Smooth muscle cell (in vitro differentiated cells): Measurements from ENCODE around the gene CLSTN3. TPM values are rescaled to one million over a fixed set of nuclear protein-coding genes. Genes with fewer than 3 reads are reported as not detected.

Source experiments
- DNase-seq: peaks from one replicate; lab custom pipeline; 2025; ENCODE audit not compliant: unreplicated experiment; lab: John Stamatoyannopoulos, UW
- H2AFZ ChIP-seq: fragments of 200-600 bp; sonication (generic); 2 replicates; pipeline ENCODE4 v1.6.0; 2016; ENCODE audit warnings: antibody characterized with exemption, low read depth, mild to moderate bottlenecking
- H3F3A ChIP-seq: fragments of 200-600 bp; sonication (generic); 2 replicates; pipeline ENCODE4 v1.6.0; 2017; ENCODE audit warnings: antibody characterized with exemption, low read depth
- H3K27ac ChIP-seq: fragments of 200-600 bp; sonication (generic); 2 replicates; pipeline ENCODE4 v1.5.1; 2016; ENCODE audit warnings: low read depth, mild to moderate bottlenecking
- H3K27me3 ChIP-seq: fragments of 200-600 bp; sonication (generic); 2 replicates; pipeline ENCODE4 v1.6.1; 2016; ENCODE audit warnings: low read depth, mild to moderate bottlenecking
- H3K36me3 ChIP-seq: fragments of 200-600 bp; sonication (generic); 2 replicates; pipeline ENCODE4 v1.5.1; 2016; ENCODE audit warnings: low read depth
- H3K4me1 ChIP-seq: fragments of 200-600 bp; sonication (generic); 2 replicates; pipeline ENCODE4 v1.5.1; 2016; ENCODE audit warnings: low read depth
- H3K4me2 ChIP-seq: fragments of 200-600 bp; sonication (generic); 2 replicates; pipeline ENCODE4 v1.6.0; 2016; ENCODE audit warnings: mild to moderate bottlenecking
- H3K4me3 ChIP-seq: fragments of 200-600 bp; sonication (generic); 2 replicates; pipeline ENCODE4 v1.5.1; 2016; ENCODE audit warnings: mild to moderate bottlenecking
- H3K79me2 ChIP-seq: fragments of 200-600 bp; sonication (generic); 2 replicates; pipeline ENCODE4 v1.6.0; 2016; ENCODE audit warnings: low read depth, mild to moderate bottlenecking
- H3K9ac ChIP-seq: fragments of 200-600 bp; sonication (generic); 2 replicates; pipeline ENCODE4 v1.6.0; 2016; ENCODE audit warnings: low read depth
- H3K9me3 ChIP-seq: fragments of 200-600 bp; sonication (generic); replicated peaks from 2 replicates; pipeline ENCODE4 v1.5.1; 2016; ENCODE audit warnings: low read depth
- H4K20me1 ChIP-seq: fragments of 200-600 bp; sonication (generic); 2 replicates; pipeline ENCODE4 v1.6.0; 2016; ENCODE audit warnings: low read depth
- WGBS: methylation state at CpG from one replicate; pipeline ENCODE4 v1.1.7; 2016; ENCODE audit warnings: low lambda C conversion rate; 5-methylcytosine and 5-hydroxymethylcytosine counted together
- polyA plus RNA-seq: library from polyadenylated mRNA; unstranded; fragments of >200 nt; fragmentation: Nextera tagmentation; extraction: Ambion mirVana; gene quantifications from 2 replicates; pipeline ENCODE4 v1.2.1, GENCODE V29; 2016
- total RNA-seq: library from RNA; depleted of rRNA; stranded (reverse); fragments of >200 nt; gene quantifications from 2 replicates; pipeline ENCODE4 v1.2.3, GENCODE V29; 2014
- TF ChIP-seq, protein P1 (sequence below): fragments of 200-600 bp; sonication (generic); IDR thresholded peaks from 2 replicates; pipeline ENCODE4 v1.5.1; 2017; ENCODE audit warnings: borderline replicate concordance, mild to moderate bottlenecking, antibody characterized with exemption; ENCODE audit not compliant: insufficient read depth, poor library complexity, severe bottlenecking

The CLSTN3 gene
- total and polyA plus RNA-seq, 2 experiments from 2014 or later: 12.4 to 51.0 TPM

DNA sequence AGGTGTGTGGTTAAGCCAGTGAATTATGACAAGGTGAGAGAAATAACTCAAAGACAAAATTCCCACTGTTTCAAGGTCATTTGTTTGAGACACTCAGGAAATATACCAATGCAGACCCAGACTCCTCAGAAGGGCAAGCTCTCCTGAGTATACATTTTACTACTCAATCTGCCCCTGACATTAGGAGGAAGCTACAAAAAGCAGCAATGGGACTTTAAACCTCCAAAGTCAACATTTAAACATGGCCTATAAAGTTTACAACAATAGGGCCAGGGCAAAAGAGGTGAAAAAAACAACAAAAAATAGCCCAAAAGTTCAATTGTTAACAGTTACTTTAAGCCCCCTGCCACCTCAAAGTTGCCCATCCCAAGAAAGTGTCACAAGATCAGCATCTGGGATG lies 39.8 kb downstream of the CLSTN3 start:
- no peak overlapping the region for H2AFZ ChIP-seq
- H3K36me3 ChIP-seq: no peaks in the 10 kb centered on the region
- H3K9ac ChIP-seq: no peak overlapping the region
- no peaks in the 10 kb centered on the region for H3K79me2 ChIP-seq
- no peak overlapping the region for H3K4me3 ChIP-seq
- no peaks in the 10 kb centered on the region for H3K4me1 ChIP-seq
- TF ChIP-seq, protein P1, sequence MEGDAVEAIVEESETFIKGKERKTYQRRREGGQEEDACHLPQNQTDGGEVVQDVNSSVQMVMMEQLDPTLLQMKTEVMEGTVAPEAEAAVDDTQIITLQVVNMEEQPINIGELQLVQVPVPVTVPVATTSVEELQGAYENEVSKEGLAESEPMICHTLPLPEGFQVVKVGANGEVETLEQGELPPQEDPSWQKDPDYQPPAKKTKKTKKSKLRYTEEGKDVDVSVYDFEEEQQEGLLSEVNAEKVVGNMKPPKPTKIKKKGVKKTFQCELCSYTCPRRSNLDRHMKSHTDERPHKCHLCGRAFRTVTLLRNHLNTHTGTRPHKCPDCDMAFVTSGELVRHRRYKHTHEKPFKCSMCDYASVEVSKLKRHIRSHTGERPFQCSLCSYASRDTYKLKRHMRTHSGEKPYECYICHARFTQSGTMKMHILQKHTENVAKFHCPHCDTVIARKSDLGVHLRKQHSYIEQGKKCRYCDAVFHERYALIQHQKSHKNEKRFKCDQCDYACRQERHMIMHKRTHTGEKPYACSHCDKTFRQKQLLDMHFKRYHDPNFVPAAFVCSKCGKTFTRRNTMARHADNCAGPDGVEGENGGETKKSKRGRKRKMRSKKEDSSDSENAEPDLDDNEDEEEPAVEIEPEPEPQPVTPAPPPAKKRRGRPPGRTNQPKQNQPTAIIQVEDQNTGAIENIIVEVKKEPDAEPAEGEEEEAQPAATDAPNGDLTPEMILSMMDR: no peak
- no peaks in the 10 kb centered on the region for H3F3A ChIP-seq
- H3K27ac ChIP-seq: no peak overlapping the region
- no peaks in the 10 kb centered on the region for H3K27me3 ChIP-seq
- DNase-seq: no peak
- no peak overlapping the region for H3K4me2 ChIP-seq
- H4K20me1 ChIP-seq: no peaks in the 10 kb centered on the region
- peaks cover 25% of the 10 kb centered on the region for H3K9me3 ChIP-seq

DNA sequence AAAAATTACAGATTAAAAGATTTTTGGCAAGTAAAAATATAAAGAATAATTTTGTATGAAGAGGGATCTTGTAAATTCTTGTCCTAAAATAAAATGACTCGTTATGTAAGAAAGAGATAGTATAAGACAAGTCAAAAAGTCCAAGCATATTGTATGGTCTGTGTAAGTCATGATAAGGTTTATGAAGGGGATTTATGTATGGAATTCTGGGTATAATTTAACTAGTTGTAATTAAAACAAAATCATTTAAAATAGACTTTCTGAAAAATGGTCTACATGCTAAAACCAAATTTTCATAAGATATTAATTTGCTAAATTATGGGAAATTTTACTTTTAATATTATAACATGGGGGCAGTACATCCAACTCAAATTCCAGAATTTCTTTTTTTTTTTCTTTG lies 41.7 kb downstream of the CLSTN3 start:
- no peaks in the 10 kb centered on the region for H3K79me2 ChIP-seq
- H3K4me3 ChIP-seq: no peak overlapping the region
- no peaks in the 10 kb centered on the region for H3K27me3 ChIP-seq
- DNase-seq: no peak
- no peaks in the 10 kb centered on the region for H3K4me1 ChIP-seq
- H3K9ac ChIP-seq: no peak overlapping the region
- no peaks in the 10 kb centered on the region for H3F3A ChIP-seq
- 78% methylated on average over 1 of the region's 1 CpG for WGBS
- TF ChIP-seq, protein P1: no peak
- H4K20me1 ChIP-seq: no peaks in the 10 kb centered on the region
- H3K36me3 ChIP-seq: no peaks in the 10 kb centered on the region
- no peak overlapping the region for H3K4me2 ChIP-seq
- H2AFZ ChIP-seq: no peak overlapping the region
- H3K27ac ChIP-seq: no peak overlapping the region
- H3K9me3 ChIP-seq: peaks cover 15% of the 10 kb centered on the region

DNA sequence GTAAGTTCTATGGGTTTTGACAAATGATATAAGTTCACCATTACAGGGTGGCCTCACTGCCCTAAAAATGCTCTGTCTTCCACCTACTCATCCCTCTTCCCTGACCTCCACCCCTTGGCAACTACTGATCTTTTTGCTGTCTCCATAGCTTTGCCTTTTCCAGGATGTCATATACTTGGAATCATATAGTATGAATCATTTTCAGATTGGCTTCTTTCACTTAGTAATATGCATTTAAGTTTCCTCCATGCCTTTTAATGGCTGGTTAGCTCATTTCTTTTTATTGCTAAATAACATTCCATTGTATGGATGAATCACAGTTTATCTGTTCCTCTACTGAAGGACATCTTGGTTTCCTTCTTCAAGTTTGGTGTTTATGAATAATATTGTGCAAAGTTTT lies 45.3 kb downstream of the CLSTN3 start:
- H3K9ac ChIP-seq: no peak overlapping the region
- H3K4me1 ChIP-seq: no peaks in the 10 kb centered on the region
- no peaks in the 10 kb centered on the region for H3K79me2 ChIP-seq
- no peaks in the 10 kb centered on the region for H3F3A ChIP-seq
- no peaks in the 10 kb centered on the region for H3K36me3 ChIP-seq
- H3K4me3 ChIP-seq: no peak overlapping the region
- no peak overlapping the region for H2AFZ ChIP-seq
- H3K9me3 ChIP-seq: peaks cover 6% of the 10 kb centered on the region
- no peak for DNase-seq
- TF ChIP-seq, protein P1: no peak
- H3K4me2 ChIP-seq: no peak overlapping the region
- H4K20me1 ChIP-seq: no peaks in the 10 kb centered on the region
- H3K27ac ChIP-seq: no peak overlapping the region
- no peaks in the 10 kb centered on the region for H3K27me3 ChIP-seq

DNA sequence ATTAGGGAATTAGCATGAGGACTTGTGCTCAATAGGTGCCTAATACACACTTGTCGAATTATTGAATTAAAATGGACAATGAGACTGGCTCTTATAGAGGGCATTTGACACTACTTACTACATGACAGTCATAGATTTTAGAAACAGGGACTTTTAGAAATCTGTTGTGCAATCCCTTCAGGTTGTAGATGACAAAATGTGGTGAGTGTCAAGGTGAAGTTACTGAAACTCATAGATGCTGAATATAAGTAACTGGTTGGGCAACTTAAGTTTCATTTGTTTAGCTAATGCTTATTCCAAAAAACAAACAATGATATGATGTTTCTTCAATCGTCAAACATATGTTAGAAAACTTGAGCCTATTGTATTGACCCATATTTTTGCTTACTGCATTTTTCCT lies 46.4 kb downstream of the CLSTN3 start:
- H3K9ac ChIP-seq: no peak overlapping the region
- WGBS: 79% methylated on average over 2 of the region's 2 CpGs
- no peak overlapping the region for H3K27ac ChIP-seq

More for the DNA sequence above, 46.4 kb downstream of the CLSTN3 start:
- Histone ChIP-seq H3K27me3 (no peaks in the 10 kb centered on the region), H3K4me1 (no peaks in the 10 kb centered on the region), H3K79me2 (no peaks in the 10 kb centered on the region), H3K4me3 (no peak overlapping the region), H3F3A (no peaks in the 10 kb centered on the region), H3K4me2 (no peak overlapping the region), H4K20me1 (no peaks in the 10 kb centered on the region), H2AFZ (no peak overlapping the region), H3K36me3 (no peaks in the 10 kb centered on the region), H3K9me3 (peaks cover 6% of the 10 kb centered on the region)
- DNase-seq: no peak
- TF ChIP-seq, protein P1: no peak
